Measurements from ENCODE around the gene PIP5K1A. TPM values are rescaled to one million over a fixed set of nuclear protein-coding genes. Genes with fewer than 3 reads are reported as not detected.

Gene PIP5K1A
- total RNA-seq, result 10 to 100 TPM; 72.2 to 80.7 TPM

GRCh38 chr1:151198254-151199127 lies at the start of gene PIP5K1A:
TSS of gene PIP5K1A (plus strand) at chr1:151198552. CDS start at chr1:151198997, 445 bp downstream.
- ATAC-seq (replicated peaks), result peak; percentile 92
- H3K27ac Mint-ChIP-seq, result peak within 1 kb of the TSS; percentile 100
- H3K36me3 Mint-ChIP-seq (ENCODE audit: low read depth), result peaks cover 49% of the 10 kb centered on the region
- H3K9me3 Mint-ChIP-seq, result no peaks in the 10 kb centered on the region
- peaks cover 20% of the 10 kb centered on the region for H3K4me1 Mint-ChIP-seq
- no peaks in the 10 kb centered on the region for H3K27me3 Mint-ChIP-seq
- H3K4me3 Mint-ChIP-seq, result peak within 1 kb of the TSS; percentile 100

GRCh38 chr1:151156515-151156819 lies 41.9 kb upstream of the PIP5K1A start, which contains the start of gene TNFAIP8L2:
TSS of gene TNFAIP8L2 (plus strand) at chr1:151156649. CDS start at chr1:151158698, 2,049 bp downstream.
- Mint-ChIP-seq H3K9me3 (no peaks in the 10 kb centered on the region), H3K4me1 (peaks cover 29% of the 10 kb centered on the region), H3K27ac (peak within 1 kb of the TSS; percentile 92), H3K4me3 (peak within 1 kb of the TSS; percentile 96), H3K27me3 (no peaks in the 10 kb centered on the region), H3K36me3 (ENCODE audit: low read depth) (peaks cover 53% of the 10 kb centered on the region)
- ATAC-seq (replicated peaks), result peak; percentile 89

- Mint-ChIP-seq H3K4me3 (peak overlapping the region; percentile 96), H3K27ac (peak overlapping the region; percentile 92), H3K4me1 (peaks cover 34% of the 10 kb centered on the region), H3K36me3 (ENCODE audit: low read depth) (peaks cover 59% of the 10 kb centered on the region), H3K9me3 (no peaks in the 10 kb centered on the region), H3K27me3 (no peaks in the 10 kb centered on the region)
- ATAC-seq (replicated peaks), result peak; percentile 59
Measured at GRCh38 chr1:151157067-151157531, 41.3 kb upstream of the PIP5K1A start.

- peak overlapping the region; percentile 92 for H3K27ac Mint-ChIP-seq
- peak; percentile 36 for ATAC-seq (replicated peaks)
- no peaks in the 10 kb centered on the region for H3K27me3 Mint-ChIP-seq
- no peaks in the 10 kb centered on the region for H3K9me3 Mint-ChIP-seq
- H3K4me1 Mint-ChIP-seq, result peaks cover 41% of the 10 kb centered on the region
- H3K4me3 Mint-ChIP-seq, result peak overlapping the region; percentile 96
- H3K36me3 Mint-ChIP-seq (ENCODE audit: low read depth), result peaks cover 66% of the 10 kb centered on the region
Measured at GRCh38 chr1:151158326-151158725, 40.0 kb upstream of the PIP5K1A start.

- Mint-ChIP-seq H3K4me3 (peak overlapping the region; percentile 96), H3K9me3 (no peaks in the 10 kb centered on the region), H3K27me3 (no peaks in the 10 kb centered on the region), H3K4me1 (peaks cover 41% of the 10 kb centered on the region), H3K36me3 (ENCODE audit: low read depth) (peaks cover 67% of the 10 kb centered on the region), H3K27ac (peak overlapping the region; percentile 92)
- no peak for ATAC-seq (replicated peaks)
Measured at GRCh38 chr1:151158751-151159251, 39.6 kb upstream of the PIP5K1A start.

- no peak for ATAC-seq (replicated peaks)
- peaks cover 41% of the 10 kb centered on the region for H3K4me1 Mint-ChIP-seq
- H3K9me3 Mint-ChIP-seq, result no peaks in the 10 kb centered on the region
- peaks cover 72% of the 10 kb centered on the region for H3K36me3 Mint-ChIP-seq (ENCODE audit: low read depth)
- H3K27me3 Mint-ChIP-seq, result no peaks in the 10 kb centered on the region
- peak overlapping the region; percentile 92 for H3K27ac Mint-ChIP-seq
- H3K4me3 Mint-ChIP-seq, result peak overlapping the region; percentile 96
Measured at GRCh38 chr1:151159373-151159772, 39.0 kb upstream of the PIP5K1A start.

- Mint-ChIP-seq H3K9me3 (no peaks in the 10 kb centered on the region), H3K27ac (peak overlapping the region; percentile 99), H3K4me3 (peak overlapping the region; percentile 99), H3K36me3 (ENCODE audit: low read depth) (peaks cover 88% of the 10 kb centered on the region), H3K4me1 (peaks cover 26% of the 10 kb centered on the region), H3K27me3 (no peaks in the 10 kb centered on the region)
- ATAC-seq (replicated peaks), result no peak
Measured at GRCh38 chr1:151164732-151165280, 33.5 kb upstream of the PIP5K1A start.

- Mint-ChIP-seq H3K4me1 (peaks cover 24% of the 10 kb centered on the region), H3K9me3 (no peaks in the 10 kb centered on the region), H3K27ac (peak overlapping the region; percentile 99), H3K27me3 (no peaks in the 10 kb centered on the region), H3K36me3 (ENCODE audit: low read depth) (peaks cover 88% of the 10 kb centered on the region), H3K4me3 (peak overlapping the region; percentile 99)
- ATAC-seq (replicated peaks), result peak; percentile 1
Measured at GRCh38 chr1:151165281-151165737, 33.0 kb upstream of the PIP5K1A start.

GRCh38 chr1:151165738-151166504 lies 32.4 kb upstream of the PIP5K1A start, which contains the start of the genes LYSMD1 and SCNM1:
TSS of gene LYSMD1 (minus strand) at chr1:151165902. CDS start at chr1:151165258, 644 bp downstream.
TSS of gene SCNM1 (plus strand) at chr1:151166144. CDS start at chr1:151166153, 9 bp downstream.
- H3K27me3 Mint-ChIP-seq, result no peaks in the 10 kb centered on the region
- peak; percentile 96 for ATAC-seq (replicated peaks)
- peak within 1 kb of the TSS; percentile 99 for H3K4me3 Mint-ChIP-seq
- H3K9me3 Mint-ChIP-seq, result no peaks in the 10 kb centered on the region
- peaks cover 24% of the 10 kb centered on the region for H3K4me1 Mint-ChIP-seq
- H3K36me3 Mint-ChIP-seq (ENCODE audit: low read depth), result peaks cover 88% of the 10 kb centered on the region
- peak within 1 kb of the TSS; percentile 99 for H3K27ac Mint-ChIP-seq

GRCh38 chr1:151166505-151166956 lies 31.8 kb upstream of the PIP5K1A start:
- peak overlapping the region; percentile 99 for H3K4me3 Mint-ChIP-seq
- no peaks in the 10 kb centered on the region for H3K9me3 Mint-ChIP-seq
- peak overlapping the region; percentile 99 for H3K27ac Mint-ChIP-seq
- no peaks in the 10 kb centered on the region for H3K27me3 Mint-ChIP-seq
- peaks cover 24% of the 10 kb centered on the region for H3K4me1 Mint-ChIP-seq
- ATAC-seq (replicated peaks), result peak; percentile 5
- peaks cover 87% of the 10 kb centered on the region for H3K36me3 Mint-ChIP-seq (ENCODE audit: low read depth)

- no peak for ATAC-seq (replicated peaks)
- Mint-ChIP-seq H3K4me3 (peak overlapping the region; percentile 99), H3K4me1 (peaks cover 19% of the 10 kb centered on the region), H3K9me3 (no peaks in the 10 kb centered on the region), H3K36me3 (ENCODE audit: low read depth) (peaks cover 86% of the 10 kb centered on the region), H3K27me3 (no peaks in the 10 kb centered on the region), H3K27ac (peak overlapping the region; percentile 99)
Measured at GRCh38 chr1:151167116-151167515, 31.2 kb upstream of the PIP5K1A start.

- Mint-ChIP-seq H3K36me3 (ENCODE audit: low read depth) (peaks cover 91% of the 10 kb centered on the region), H3K4me3 (no peak overlapping the region), H3K27ac (peak overlapping the region; percentile 4), H3K9me3 (no peaks in the 10 kb centered on the region), H3K4me1 (peaks cover 4% of the 10 kb centered on the region), H3K27me3 (no peaks in the 10 kb centered on the region)
- no peak for ATAC-seq (replicated peaks)
Measured at GRCh38 chr1:151171190-151171589, 27.2 kb upstream of the PIP5K1A start.

GRCh38 chr1:151175041-151175741 lies 23.2 kb upstream of the PIP5K1A start:
- H3K27me3 Mint-ChIP-seq, result no peaks in the 10 kb centered on the region
- peak overlapping the region; percentile 60 for H3K27ac Mint-ChIP-seq
- peaks cover 91% of the 10 kb centered on the region for H3K36me3 Mint-ChIP-seq (ENCODE audit: low read depth)
- no peak for ATAC-seq (replicated peaks)
- H3K4me3 Mint-ChIP-seq, result no peak overlapping the region
- no peaks in the 10 kb centered on the region for H3K9me3 Mint-ChIP-seq
- no peaks in the 10 kb centered on the region for H3K4me1 Mint-ChIP-seq
